GM21528 (cell line): ENCODE measurements around the gene HBA2.
"Not testable (repeated sequence)": the region's sequence is repeated elsewhere in the genome, so short reads cannot be mapped to it uniquely, and the experiment has no call there.

Experiments used
- ATAC-seq: cut with Tn5 transposase; IDR thresholded peaks from one replicate; pipeline ENCODE4 v1.9.1; 2021; ENCODE audit warnings: mild to moderate bottlenecking, moderate library complexity; ENCODE audit not compliant: unreplicated experiment, low FRiP score

Gene HBA2

DNA sequence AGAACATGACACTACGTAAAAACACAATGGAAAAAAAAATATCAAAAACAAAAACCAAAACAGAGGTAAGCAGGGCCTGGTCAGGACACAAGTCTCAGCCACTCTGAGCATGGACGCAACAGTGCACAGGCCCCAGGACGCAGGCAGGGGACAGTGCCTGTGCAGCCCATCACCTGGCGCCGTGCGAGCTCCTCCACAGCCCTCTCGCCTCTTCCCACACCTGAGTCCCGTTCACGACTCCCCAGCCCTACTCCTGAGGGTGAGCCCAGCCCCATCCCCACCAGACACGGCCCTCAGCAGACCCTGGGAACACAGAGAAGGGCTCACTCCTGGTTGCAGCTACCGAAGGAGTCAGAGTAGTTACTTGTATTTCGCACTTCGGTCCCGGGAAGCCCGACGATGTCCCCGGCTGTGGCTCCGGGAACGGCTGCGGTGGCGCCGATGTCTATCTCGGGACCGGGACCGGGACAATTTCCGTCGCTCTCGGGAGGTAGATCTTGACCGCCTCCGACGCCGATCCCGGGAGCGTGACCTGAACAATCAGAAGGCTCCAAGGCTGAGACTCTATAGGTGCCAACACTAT lies 17.0 kb downstream of the HBA2 start:
- no peak for ATAC-seq

DNA sequence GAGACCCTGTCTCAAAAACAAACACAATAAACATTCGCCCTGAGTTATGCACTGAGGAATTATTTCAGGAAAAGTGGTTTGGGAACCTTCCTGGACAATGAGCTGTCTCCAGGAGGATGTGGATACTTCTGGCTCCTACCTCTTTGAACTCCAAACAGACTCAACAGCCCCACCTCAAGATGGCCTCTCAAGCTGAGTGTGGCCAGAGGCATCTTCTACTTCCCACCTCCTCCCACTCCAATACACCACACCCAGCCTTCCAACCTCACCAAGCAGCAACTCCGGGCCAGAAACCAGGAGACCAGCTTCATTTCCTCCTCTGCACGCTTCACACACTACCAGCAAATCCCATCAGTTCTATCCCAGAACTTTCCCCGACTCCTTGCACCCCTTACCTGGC lies 19.2 kb downstream of the HBA2 start:
- no peak for ATAC-seq

- ATAC-seq, result no peak
Observed at GRCh38 chr16:192686-193085, 20.0 kb downstream of the HBA2 start.

GRCh38 chr16:193441-193840 lies 20.8 kb downstream of the HBA2 start:
- no peak for ATAC-seq

DNA sequence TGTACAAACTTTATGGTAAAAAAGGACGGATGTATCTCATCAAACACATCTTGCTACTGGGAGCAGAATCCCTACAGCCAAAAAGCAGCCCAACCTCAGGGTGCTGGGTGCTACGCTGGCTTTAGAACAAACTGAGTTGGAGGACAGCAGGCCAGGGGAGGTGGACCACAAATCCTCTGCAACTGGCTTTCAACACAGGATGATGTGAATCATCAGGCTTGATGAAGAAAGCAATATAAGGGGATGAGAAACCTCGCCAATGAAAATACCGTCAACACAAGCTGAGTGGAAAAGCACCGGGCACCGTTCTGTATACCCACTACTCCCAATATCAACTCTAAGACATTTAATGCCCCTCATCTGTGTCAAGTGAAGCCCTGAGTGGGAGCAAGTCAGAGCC lies 21.8 kb downstream of the HBA2 start:
- ATAC-seq, result no peak

GRCh38 chr16:200388-200787 lies 27.7 kb downstream of the HBA2 start:
- ATAC-seq, result no peak

DNA sequence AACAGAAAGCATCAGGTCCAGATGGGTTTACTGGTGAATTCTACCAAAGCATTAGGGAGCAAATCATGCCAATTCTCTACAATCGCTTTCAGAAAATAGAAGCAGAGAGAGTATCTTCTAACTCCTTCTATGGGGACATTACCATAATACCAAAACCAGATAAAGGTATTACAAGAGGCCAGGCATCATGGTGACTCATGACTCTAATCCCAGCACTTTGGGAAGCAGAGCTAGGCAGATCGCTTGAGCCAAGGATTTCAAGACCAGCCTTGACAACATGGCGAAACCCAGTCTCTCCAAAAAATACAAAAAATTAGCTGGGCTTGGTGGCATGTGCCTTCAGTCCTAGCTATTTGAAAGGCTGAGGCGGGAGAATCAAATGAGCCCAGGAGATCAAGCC lies 30.6 kb downstream of the HBA2 start:
- ATAC-seq, result no peak

GRCh38 chr16:204046-204445 lies 31.4 kb downstream of the HBA2 start:
- not testable (repeated sequence) for ATAC-seq

DNA sequence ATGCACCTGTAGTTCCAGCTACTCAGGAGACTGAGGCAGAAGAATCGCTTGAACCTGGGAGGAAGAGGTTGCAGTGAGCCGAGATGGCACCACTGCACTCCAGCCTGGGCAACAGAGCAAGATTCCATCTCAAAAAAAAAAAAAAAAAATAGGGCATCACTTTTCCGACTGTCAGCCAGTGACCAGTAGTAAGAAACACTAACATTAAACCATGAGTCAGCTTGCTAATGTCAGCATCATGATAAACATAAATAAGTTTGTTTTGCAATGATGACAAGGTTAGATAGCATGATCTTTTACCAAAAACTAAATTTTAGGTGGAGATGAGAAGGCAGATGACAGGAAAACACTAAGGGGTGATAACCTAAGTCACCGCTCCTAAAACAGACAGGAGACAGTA lies 36.7 kb downstream of the HBA2 start:
- not testable (repeated sequence) for ATAC-seq

DNA sequence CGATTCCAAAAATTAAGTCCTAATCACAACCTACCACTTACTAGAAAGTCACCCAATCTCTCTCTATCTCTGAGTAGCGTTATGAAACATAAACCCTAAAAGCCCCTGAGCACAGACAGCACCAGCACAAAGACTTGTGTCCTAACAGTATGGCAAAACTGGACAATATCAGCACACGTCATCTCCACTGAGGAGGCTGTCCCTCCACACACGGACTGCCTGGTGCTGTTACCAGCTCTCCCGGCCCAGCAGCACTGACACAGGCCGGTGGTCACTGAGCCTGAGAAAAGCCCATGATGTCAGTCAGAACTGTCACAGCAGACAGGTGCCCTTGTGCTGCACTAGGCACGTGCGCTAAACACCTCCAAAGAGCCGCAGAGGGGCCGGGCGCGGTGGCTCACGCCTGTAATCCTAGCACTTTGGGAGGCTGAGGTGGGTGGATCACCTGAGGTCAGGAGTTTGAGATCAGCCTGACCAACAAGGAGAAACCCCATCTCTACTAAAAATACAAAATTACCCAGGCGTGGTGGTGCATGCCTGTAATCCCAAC lies 39.0 kb downstream of the HBA2 start:
- not testable (repeated sequence) for ATAC-seq

DNA sequence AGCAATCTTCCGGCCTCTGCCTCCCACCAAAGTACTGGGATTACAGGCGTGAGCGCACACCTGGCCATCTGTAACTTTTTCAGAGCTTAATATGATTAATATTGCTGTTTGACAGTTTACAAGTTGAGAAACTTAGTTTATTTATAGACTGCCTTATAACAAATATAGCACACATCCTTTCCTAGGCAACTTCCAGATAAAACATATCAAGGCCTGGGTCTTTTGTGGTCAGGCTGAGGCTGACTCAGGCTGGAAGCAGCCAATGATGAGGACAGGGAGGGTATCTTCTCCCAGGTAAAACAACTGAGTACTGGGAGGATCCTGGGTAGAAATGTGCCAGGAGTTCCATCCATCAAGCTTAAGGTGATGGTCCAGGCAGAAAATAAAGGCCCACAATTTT lies 40.3 kb downstream of the HBA2 start:
- ATAC-seq, result no peak

GRCh38 chr16:220021-220420 lies 47.3 kb downstream of the HBA2 start:
- ATAC-seq, result no peak
